CD4-positive, alpha-beta memory T cell (primary cell): Measurements from ENCODE around the gene RC3H1. TPM values are rescaled to one million over a fixed set of nuclear protein-coding genes. Genes with fewer than 3 reads are reported as not detected.
A peak's percentile ranks its signal among the peaks of the same experiment; 100 is the strongest.
"Not testable (repeated sequence)": the region's sequence is repeated elsewhere in the genome, so short reads cannot be mapped to it uniquely, and the experiment has no call there.

Experiments
- CTCF ChIA-PET: fragments of 350-600 bp; sonication (Branson Sonifier 250); formaldehyde crosslinking; loops from one replicate; lab custom pipeline; 2021; ENCODE audit warnings: inconsistent platforms; ENCODE audit not compliant: partially characterized antibody; lab: Charles Lee
- POLR2A ChIA-PET: fragments of 350-600 bp; sonication (Branson Sonifier 250); formaldehyde crosslinking; loops from one replicate; lab custom pipeline; 2021; ENCODE audit not compliant: partially characterized antibody; lab: Charles Lee
- DNase-seq, 5 donors: peaks; one replicate each; pipeline versions ENCODE4 v3.0.0 to v3.0.0-alpha.2; 2020 to 2022; ENCODE audit warnings: mixed read lengths in 1 of 5
- H3K27ac ChIP-seq: one replicate; pipeline ENCODE4 v1.7.0; 2013; ENCODE audit warnings: low read depth, low read length
- H3K27me3 ChIP-seq: 2 replicates; pipeline ENCODE4 v1.7.0; 2013; ENCODE audit warnings: mild to moderate bottlenecking, low read length, moderate library complexity; ENCODE audit not compliant: insufficient read depth
- H3K36me3 ChIP-seq: 2 replicates; pipeline ENCODE4 v1.7.0; 2013; ENCODE audit warnings: mild to moderate bottlenecking, low read length, moderate library complexity; ENCODE audit not compliant: insufficient read depth
- H3K4me1 ChIP-seq: 2 replicates; pipeline ENCODE4 v1.7.0; 2013; ENCODE audit warnings: mild to moderate bottlenecking, low read length, moderate library complexity; ENCODE audit not compliant: insufficient read depth
- H3K4me3 ChIP-seq, 2 donors: one replicate each; pipeline ENCODE4 v1.7.0; 2013; ENCODE audit warnings: low read length in 2 of 2, mild to moderate bottlenecking in 1 of 2
- H3K9me3 ChIP-seq, 2 donors: one replicate each; pipeline ENCODE4 v1.7.0; 2013; ENCODE audit warnings: low read length in 2 of 2, control low read depth in 1 of 2; ENCODE audit not compliant: control insufficient read depth in 1 of 2
- H3K27ac Mint-ChIP-seq, 7 donors: one replicate each; pipeline ENCODE4 v1.8.0; 2020 to 2021; ENCODE audit warnings: mixed read lengths in 7 of 7, mild to moderate bottlenecking in 6 of 7, inconsistent platforms in 3 of 7, moderate library complexity in 3 of 7
- H3K27me3 Mint-ChIP-seq, 2 donors: one replicate each; pipeline ENCODE4 v1.8.0; 2020 to 2021; ENCODE audit warnings: mixed read lengths in 2 of 2
- H3K36me3 Mint-ChIP-seq, 2 donors: one replicate each; pipeline ENCODE4 v1.8.0; 2020 to 2021; ENCODE audit warnings: mixed read lengths in 2 of 2, inconsistent platforms in 1 of 2, mild to moderate bottlenecking in 1 of 2
- H3K4me1 Mint-ChIP-seq, 4 donors: one replicate each; pipeline ENCODE4 v1.8.0; 2020 to 2021; ENCODE audit warnings: mixed read lengths in 4 of 4, mild to moderate bottlenecking in 1 of 4
- H3K4me3 Mint-ChIP-seq, 8 donors: one replicate each; pipeline ENCODE4 v1.8.0; 2020 to 2021; ENCODE audit warnings: mixed read lengths in 8 of 8, mild to moderate bottlenecking in 7 of 8, moderate library complexity in 6 of 8, inconsistent platforms in 3 of 8
- H3K9me3 Mint-ChIP-seq, 8 donors: one replicate each; pipeline ENCODE4 v1.8.0; 2020 to 2021; ENCODE audit warnings: mixed read lengths in 8 of 8, mild to moderate bottlenecking in 5 of 8, inconsistent platforms in 3 of 8, moderate library complexity in 1 of 8
- intact Hi-C: fragments of 100-400 bp; cut with micrococcal nuclease; formaldehyde crosslinking; loops from one replicate; pipeline ENCODE4 v1.15.1; 2023
- polyA plus RNA-seq, 2 donors: library from polyadenylated mRNA; unstranded; fragments of 300-500 nt; fragmentation: Illumina TruSeq; gene quantifications; one replicate each; pipeline ENCODE4 v1.2.3, GENCODE V29; 2021
- total RNA-seq, 2 experiments: library from RNA; stranded (reverse); gene quantifications; one replicate each; pipeline ENCODE4 v1.2.3, GENCODE V29; 2021

Gene RC3H1
- total and polyA plus RNA-seq, 4 experiments from 2014 or later = 2.0 to 49.2 (median 27.0) TPM

DNA sequence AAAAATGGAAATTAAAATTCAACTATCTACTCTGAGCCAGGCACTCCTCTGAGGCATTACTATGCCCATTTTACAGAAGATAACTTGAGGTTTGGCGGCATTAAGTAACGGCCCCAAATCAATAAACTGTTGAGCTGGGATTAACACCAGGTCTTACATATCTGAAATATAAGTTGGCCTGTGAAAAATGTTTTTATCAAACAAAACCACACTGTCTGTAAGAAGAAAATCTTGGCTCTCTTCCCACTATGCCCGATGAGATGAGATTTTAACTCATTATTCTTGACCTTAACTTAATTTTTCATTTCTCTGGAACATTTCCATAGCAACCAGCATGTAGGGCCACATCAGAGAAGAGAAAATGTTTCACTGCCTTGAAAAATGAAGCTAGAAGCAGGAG is 21.8 kb downstream of the RC3H1 start:
- Mint-ChIP-seq H3K27me3 (no peaks in the 10 kb centered on the region), H3K4me1 (peaks cover 35 to 65% (median 51%) of the 10 kb centered on the region in 4 donors), H3K9me3 (no peaks in the 10 kb centered on the region), H3K36me3 (peaks cover 13 to 18% of the 10 kb centered on the region in 2 donors), H3K4me3 (peak overlapping the region in 1 of 8 donors; percentile 11), H3K27ac (peak overlapping the region in 5 of 7 donors; percentile 10 to 78 (median 19))
- Histone ChIP-seq H3K27me3 (no peaks in the 10 kb centered on the region), H3K36me3 (peaks cover 5% of the 10 kb centered on the region), H3K4me1 (peaks cover 45% of the 10 kb centered on the region), H3K4me3 (no peak overlapping the region), H3K27ac (no peak overlapping the region), H3K9me3 (no peaks in the 10 kb centered on the region)
- intact Hi-C loops = no loop called here
- DNase-seq = no peak
- CTCF ChIA-PET = no interaction called here
- POLR2A ChIA-PET = interaction anchor here (0.9 kb wide), 1 partner anchor 22 kb away, joined by 4 read pairs; the partner anchor contains the start of gene RC3H1

DNA sequence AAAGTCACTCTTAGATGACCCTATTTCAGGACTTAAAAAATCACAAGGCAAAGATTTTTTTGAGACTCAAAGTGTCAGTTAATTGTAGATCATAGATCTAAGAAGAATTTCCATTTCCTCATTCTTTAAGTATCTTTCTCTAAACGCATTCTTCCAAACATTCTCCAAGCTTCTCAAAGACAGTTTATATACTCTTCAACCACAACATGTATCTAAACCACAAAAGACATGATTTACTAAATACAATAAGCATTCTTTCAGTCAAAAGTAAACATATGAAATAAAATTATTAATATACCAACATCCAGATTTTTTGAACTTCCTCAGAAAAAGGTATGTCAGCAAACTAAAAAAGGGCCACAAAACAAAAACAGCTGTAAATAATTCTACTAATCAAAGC is 24.4 kb downstream of the RC3H1 start:
- Histone ChIP-seq H3K4me1 (peaks cover 39% of the 10 kb centered on the region), H3K9me3 (no peaks in the 10 kb centered on the region), H3K36me3 (peaks cover 3% of the 10 kb centered on the region), H3K27ac (no peak overlapping the region), H3K4me3 (no peak overlapping the region), H3K27me3 (no peaks in the 10 kb centered on the region)
- no peak overlapping the region for H3K4me3 Mint-ChIP-seq
- peak overlapping the region in 5 of 7 donors; percentile 27 to 57 (median 32) for H3K27ac Mint-ChIP-seq
- ChIA-PET POLR2A (no interaction called here), CTCF (interaction anchor here (1.0 to 1.3 kb wide), 2 partner anchors 20 to 220 kb away, joined by 3 read pairs; no protein-coding TSS in a partner anchor)
- no peaks in the 10 kb centered on the region for H3K27me3 Mint-ChIP-seq
- no peaks in the 10 kb centered on the region for H3K9me3 Mint-ChIP-seq
- no peak for DNase-seq
- H3K4me1 Mint-ChIP-seq = peaks cover 29 to 53% (median 46%) of the 10 kb centered on the region in 4 donors
- H3K36me3 Mint-ChIP-seq = peaks cover 2 to 16% of the 10 kb centered on the region in 2 donors
- intact Hi-C loops = no loop called here

DNA sequence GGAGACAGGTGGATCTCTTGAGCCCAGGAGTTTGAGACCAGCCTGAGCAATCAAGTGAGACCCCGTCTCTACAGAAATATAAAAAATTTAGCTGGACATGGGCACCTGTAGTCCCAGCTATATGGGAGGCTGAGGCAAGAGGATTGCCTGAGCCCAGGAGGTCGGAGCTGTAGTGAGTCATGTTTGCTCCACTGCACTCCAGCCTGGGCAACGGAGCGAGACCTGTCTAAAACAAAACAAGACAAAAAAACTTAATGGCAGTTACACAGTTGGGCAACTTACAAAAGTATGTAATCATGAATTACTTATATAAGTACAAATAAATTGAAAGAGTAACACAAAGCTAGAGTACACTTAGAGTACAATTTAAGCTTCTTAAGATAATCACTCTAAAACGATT is 25.2 kb downstream of the RC3H1 start:
- Mint-ChIP-seq H3K4me3 (no peak overlapping the region), H3K27ac (no peak overlapping the region), H3K27me3 (no peaks in the 10 kb centered on the region), H3K36me3 (peaks cover 4 to 20% of the 10 kb centered on the region in 2 donors), H3K9me3 (no peaks in the 10 kb centered on the region), H3K4me1 (peaks cover 22 to 50% (median 40%) of the 10 kb centered on the region in 4 donors)
- Histone ChIP-seq H3K4me1 (peaks cover 34% of the 10 kb centered on the region), H3K4me3 (no peak overlapping the region), H3K27ac (no peak overlapping the region), H3K36me3 (peaks cover 6% of the 10 kb centered on the region), H3K27me3 (no peaks in the 10 kb centered on the region), H3K9me3 (no peaks in the 10 kb centered on the region)
- CTCF ChIA-PET = no interaction called here
- POLR2A ChIA-PET = no interaction called here
- intact Hi-C loops = no loop called here
- no peak for DNase-seq

DNA sequence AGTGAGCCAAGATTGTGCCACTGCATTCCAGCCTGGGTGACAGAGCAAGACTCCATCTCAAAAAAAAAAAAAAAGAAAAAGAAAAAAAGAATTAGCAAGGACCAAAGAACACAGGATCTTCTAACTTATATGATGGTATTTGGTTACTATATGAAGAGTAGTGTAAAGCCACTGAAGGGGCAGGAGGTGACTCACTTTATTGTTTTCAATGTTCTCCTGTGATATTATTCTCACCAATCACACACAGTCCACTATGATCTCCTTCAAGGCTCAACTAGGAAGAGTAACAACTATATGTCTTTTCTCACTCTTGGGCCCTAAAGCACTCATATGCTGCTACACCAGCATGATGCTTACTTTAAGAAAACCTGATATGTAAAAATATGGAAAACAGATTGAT is 26.7 kb downstream of the RC3H1 start:
- ChIA-PET POLR2A (no interaction called here), CTCF (no interaction called here)
- no peak overlapping the region for H3K4me3 Mint-ChIP-seq
- H3K27ac Mint-ChIP-seq = peak overlapping the region in 3 of 7 donors; percentile 8 to 62 (median 43)
- DNase-seq = no peak
- H3K27me3 Mint-ChIP-seq = no peaks in the 10 kb centered on the region
- H3K27ac ChIP-seq = no peak overlapping the region
- H3K4me3 ChIP-seq = no peak overlapping the region
- H3K9me3 Mint-ChIP-seq = no peaks in the 10 kb centered on the region
- intact Hi-C loops = no loop called here
- peaks cover 14% of the 10 kb centered on the region for H3K36me3 ChIP-seq
- H3K9me3 ChIP-seq = no peaks in the 10 kb centered on the region
- peaks cover 11 to 28% of the 10 kb centered on the region in 2 donors for H3K36me3 Mint-ChIP-seq
- H3K4me1 Mint-ChIP-seq = peaks cover 12 to 37% (median 28%) of the 10 kb centered on the region in 4 donors
- H3K27me3 ChIP-seq = no peaks in the 10 kb centered on the region
- H3K4me1 ChIP-seq = peaks cover 22% of the 10 kb centered on the region

DNA sequence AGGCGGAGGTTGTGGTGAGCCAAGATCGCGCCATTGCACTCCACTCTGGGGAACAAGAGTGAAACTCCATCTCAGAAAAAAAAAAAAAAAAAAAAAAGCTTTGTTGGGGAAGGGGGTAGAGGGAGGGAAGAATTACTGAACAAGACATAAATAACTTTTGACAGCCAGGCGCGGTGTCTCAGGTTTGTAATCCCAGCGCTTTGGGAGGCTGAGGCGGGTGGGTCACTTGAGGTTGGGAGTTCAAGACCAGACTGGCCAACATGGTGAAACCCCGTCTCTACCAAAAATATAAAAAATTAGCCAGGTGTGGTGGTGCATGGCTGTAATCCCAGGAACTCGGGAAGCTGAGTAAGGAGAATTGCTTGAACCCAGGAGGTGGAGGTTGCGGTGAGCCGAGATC is 28.2 kb downstream of the RC3H1 start:
- peaks cover 11 to 28% of the 10 kb centered on the region in 2 donors for H3K36me3 Mint-ChIP-seq
- H3K27me3 Mint-ChIP-seq, POLR2A ChIA-PET, H3K4me3 ChIP-seq, DNase-seq, H3K4me3 Mint-ChIP-seq, intact Hi-C loops, H3K9me3 Mint-ChIP-seq, H3K27ac Mint-ChIP-seq, H3K9me3 ChIP-seq, H3K27me3 ChIP-seq, H3K27ac ChIP-seq, H3K4me1 ChIP-seq, CTCF ChIA-PET: not testable (repeated sequence)
- peaks cover 7 to 25% (median 19%) of the 10 kb centered on the region in 4 donors for H3K4me1 Mint-ChIP-seq
- peaks cover 18% of the 10 kb centered on the region for H3K36me3 ChIP-seq

DNA sequence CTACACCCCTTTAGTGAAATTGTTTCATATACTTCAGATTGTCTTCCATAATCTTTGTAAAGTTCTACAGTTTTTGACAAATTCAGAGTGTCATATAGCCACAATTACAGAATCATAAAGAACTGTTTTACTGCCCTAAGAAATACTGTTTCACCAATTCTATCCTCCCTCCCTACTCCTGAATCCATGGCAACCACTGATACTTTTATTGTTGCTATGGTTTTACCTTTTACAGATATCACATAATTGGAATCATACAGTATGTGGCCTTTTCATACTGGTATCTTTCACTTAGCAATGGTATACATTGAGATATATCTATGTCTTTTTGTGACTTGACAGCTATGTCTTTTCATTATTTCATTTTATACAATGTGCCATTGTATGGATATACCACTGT is 34.1 kb downstream of the RC3H1 start:
- ChIA-PET POLR2A (interaction anchor here (0.8 kb wide), 1 partner anchor 123 kb away, joined by 3 read pairs; no protein-coding TSS in a partner anchor), CTCF (interaction anchor here (0.9 kb wide), 1 partner anchor 230 kb away, joined by 3 read pairs; no protein-coding TSS in a partner anchor)
- Mint-ChIP-seq H3K4me1 (peaks cover 5 to 15% (median 9%) of the 10 kb centered on the region in 4 donors), H3K27ac (peak overlapping the region in 2 of 7 donors; percentile 19 to 61), H3K27me3 (no peaks in the 10 kb centered on the region), H3K9me3 (no peaks in the 10 kb centered on the region), H3K4me3 (no peak overlapping the region), H3K36me3 (peaks cover 29 to 59% of the 10 kb centered on the region in 2 donors)
- Histone ChIP-seq H3K27me3 (no peaks in the 10 kb centered on the region), H3K4me1 (no peaks in the 10 kb centered on the region), H3K4me3 (no peak overlapping the region), H3K36me3 (peaks cover 28% of the 10 kb centered on the region), H3K9me3 (no peaks in the 10 kb centered on the region), H3K27ac (no peak overlapping the region)
- intact Hi-C loops = no loop called here
- no peak for DNase-seq

DNA sequence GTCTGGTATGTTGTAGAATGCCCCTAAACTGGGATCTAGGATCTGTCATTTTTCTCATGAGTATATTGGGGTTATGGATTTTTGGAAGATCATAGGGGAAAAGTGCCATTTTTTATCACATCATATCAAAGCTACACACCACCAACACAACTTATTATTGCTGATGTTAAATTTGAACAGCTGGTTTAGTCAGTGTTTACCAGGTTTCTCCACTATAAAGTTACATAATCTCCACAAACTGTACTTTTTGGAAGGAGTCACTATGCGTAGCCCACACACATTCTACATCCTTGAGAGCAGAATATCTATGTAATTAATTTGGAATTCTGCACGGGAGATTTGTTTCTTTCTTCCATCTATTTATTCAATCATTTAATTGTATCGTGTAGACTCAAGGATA is 35.2 kb downstream of the RC3H1 start:
- no peak for DNase-seq
- Mint-ChIP-seq H3K27me3 (no peaks in the 10 kb centered on the region), H3K27ac (peak overlapping the region in 2 of 7 donors; percentile 35 to 72), H3K9me3 (no peaks in the 10 kb centered on the region), H3K4me3 (no peak overlapping the region), H3K36me3 (peaks cover 29 to 61% of the 10 kb centered on the region in 2 donors), H3K4me1 (peaks cover 5 to 12% (median 7%) of the 10 kb centered on the region in 4 donors)
- intact Hi-C loops = no loop called here
- Histone ChIP-seq H3K36me3 (peaks cover 25% of the 10 kb centered on the region), H3K9me3 (no peaks in the 10 kb centered on the region), H3K27me3 (no peaks in the 10 kb centered on the region), H3K27ac (no peak overlapping the region), H3K4me3 (no peak overlapping the region), H3K4me1 (no peaks in the 10 kb centered on the region)
- ChIA-PET CTCF (interaction anchor here (1.6 kb wide), 1 partner anchor 231 kb away, joined by 4 read pairs; no protein-coding TSS in a partner anchor), POLR2A (interaction anchor here (1.4 kb wide), 1 partner anchor 36 kb away, joined by 4 read pairs; the partner anchor contains the start of gene RC3H1)
